Smooth muscle cell (in vitro differentiated cells): ENCODE results near the gene CDR2. TPM values are rescaled to one million over a fixed set of nuclear protein-coding genes. Genes with fewer than 3 reads are reported as not detected.

ENCODE experiments used
- DNase-seq: peaks from one replicate; lab custom pipeline; 2025; ENCODE audit not compliant: unreplicated experiment; lab: John Stamatoyannopoulos, UW
- H2AFZ ChIP-seq: fragments of 200-600 bp; sonication (generic); 2 replicates; pipeline ENCODE4 v1.6.0; 2016; ENCODE audit warnings: antibody characterized with exemption, low read depth, mild to moderate bottlenecking
- H3F3A ChIP-seq: fragments of 200-600 bp; sonication (generic); 2 replicates; pipeline ENCODE4 v1.6.0; 2017; ENCODE audit warnings: antibody characterized with exemption, low read depth
- H3K27ac ChIP-seq: fragments of 200-600 bp; sonication (generic); 2 replicates; pipeline ENCODE4 v1.5.1; 2016; ENCODE audit warnings: low read depth, mild to moderate bottlenecking
- H3K27me3 ChIP-seq: fragments of 200-600 bp; sonication (generic); 2 replicates; pipeline ENCODE4 v1.6.1; 2016; ENCODE audit warnings: low read depth, mild to moderate bottlenecking
- H3K36me3 ChIP-seq: fragments of 200-600 bp; sonication (generic); 2 replicates; pipeline ENCODE4 v1.5.1; 2016; ENCODE audit warnings: low read depth
- H3K4me1 ChIP-seq: fragments of 200-600 bp; sonication (generic); 2 replicates; pipeline ENCODE4 v1.5.1; 2016; ENCODE audit warnings: low read depth
- H3K4me2 ChIP-seq: fragments of 200-600 bp; sonication (generic); 2 replicates; pipeline ENCODE4 v1.6.0; 2016; ENCODE audit warnings: mild to moderate bottlenecking
- H3K4me3 ChIP-seq: fragments of 200-600 bp; sonication (generic); 2 replicates; pipeline ENCODE4 v1.5.1; 2016; ENCODE audit warnings: mild to moderate bottlenecking
- H3K79me2 ChIP-seq: fragments of 200-600 bp; sonication (generic); 2 replicates; pipeline ENCODE4 v1.6.0; 2016; ENCODE audit warnings: low read depth, mild to moderate bottlenecking
- H3K9ac ChIP-seq: fragments of 200-600 bp; sonication (generic); 2 replicates; pipeline ENCODE4 v1.6.0; 2016; ENCODE audit warnings: low read depth
- H3K9me3 ChIP-seq: fragments of 200-600 bp; sonication (generic); replicated peaks from 2 replicates; pipeline ENCODE4 v1.5.1; 2016; ENCODE audit warnings: low read depth
- H4K20me1 ChIP-seq: fragments of 200-600 bp; sonication (generic); 2 replicates; pipeline ENCODE4 v1.6.0; 2016; ENCODE audit warnings: low read depth
- CTCF ChIP-seq: fragments of 200-600 bp; sonication (generic); IDR thresholded peaks from 2 replicates; pipeline ENCODE4 v1.5.1; 2017; ENCODE audit warnings: borderline replicate concordance, mild to moderate bottlenecking, antibody characterized with exemption; ENCODE audit not compliant: insufficient read depth, poor library complexity, severe bottlenecking
- WGBS: methylation state at CpG from one replicate; pipeline ENCODE4 v1.1.7; 2016; ENCODE audit warnings: low lambda C conversion rate; 5-methylcytosine and 5-hydroxymethylcytosine counted together
- polyA plus RNA-seq: library from polyadenylated mRNA; unstranded; fragments of >200 nt; fragmentation: Nextera tagmentation; extraction: Ambion mirVana; gene quantifications from 2 replicates; pipeline ENCODE4 v1.2.1, GENCODE V29; 2016
- total RNA-seq: library from RNA; depleted of rRNA; stranded (reverse); fragments of >200 nt; gene quantifications from 2 replicates; pipeline ENCODE4 v1.2.3, GENCODE V29; 2014

CDR2 gene
- total and polyA plus RNA-seq, 2 experiments from 2014 or later: 47.4 to 67.3 TPM

- no peak overlapping the region for H3K4me2 ChIP-seq
- no peaks in the 10 kb centered on the region for H3K79me2 ChIP-seq
- no peak overlapping the region for H3K4me3 ChIP-seq
- no peaks in the 10 kb centered on the region for H4K20me1 ChIP-seq
- H3K4me1 ChIP-seq: no peaks in the 10 kb centered on the region
- TF ChIP-seq CTCF: no peak
- H3F3A ChIP-seq: peaks cover 3% of the 10 kb centered on the region
- no peaks in the 10 kb centered on the region for H3K9me3 ChIP-seq
- no peaks in the 10 kb centered on the region for H3K27me3 ChIP-seq
- DNase-seq: no peak
- H3K36me3 ChIP-seq: no peaks in the 10 kb centered on the region
- H3K9ac ChIP-seq: no peak overlapping the region
- no peak overlapping the region for H3K27ac ChIP-seq
- no peak overlapping the region for H2AFZ ChIP-seq
Observed at GRCh38 chr16:22381392-22381791, 7.0 kb upstream of the CDR2 start.

GRCh38 chr16:22380529-22380928 is 6.1 kb upstream of the CDR2 start:
- no peak overlapping the region for H3K9ac ChIP-seq
- 92% methylated on average over 1 of the region's 1 CpG for WGBS
- H3K4me3 ChIP-seq: no peak overlapping the region
- H3K79me2 ChIP-seq: no peaks in the 10 kb centered on the region
- H3K27me3 ChIP-seq: no peaks in the 10 kb centered on the region
- no peak overlapping the region for H3K27ac ChIP-seq
- no peaks in the 10 kb centered on the region for H3K36me3 ChIP-seq
- peaks cover 4% of the 10 kb centered on the region for H3F3A ChIP-seq
- no peak overlapping the region for H3K4me2 ChIP-seq
- TF ChIP-seq CTCF: no peak
- no peaks in the 10 kb centered on the region for H3K4me1 ChIP-seq
- no peak for DNase-seq
- H4K20me1 ChIP-seq: no peaks in the 10 kb centered on the region
- H3K9me3 ChIP-seq: no peaks in the 10 kb centered on the region
- no peak overlapping the region for H2AFZ ChIP-seq

GRCh38 chr16:22379656-22380055 is 5.2 kb upstream of the CDR2 start:
- Histone ChIP-seq H3K4me2 (no peak overlapping the region), H2AFZ (no peak overlapping the region), H3F3A (peaks cover 4% of the 10 kb centered on the region), H3K9me3 (no peaks in the 10 kb centered on the region), H3K79me2 (no peaks in the 10 kb centered on the region), H3K27me3 (no peaks in the 10 kb centered on the region), H3K9ac (no peak overlapping the region), H3K36me3 (no peaks in the 10 kb centered on the region), H3K4me3 (no peak overlapping the region), H3K4me1 (peaks cover 3% of the 10 kb centered on the region), H3K27ac (no peak overlapping the region), H4K20me1 (no peaks in the 10 kb centered on the region)
- WGBS: 95% methylated on average over 7 of the region's 7 CpGs
- DNase-seq: no peak
- no peak for TF ChIP-seq CTCF

GRCh38 chr16:22375963-22376640 is 1.7 kb upstream of the CDR2 start:
- Histone ChIP-seq H3K36me3 (no peaks in the 10 kb centered on the region), H3K4me1 (peaks cover 24% of the 10 kb centered on the region), H3K4me3 (no peak overlapping the region), H3K27ac (no peak overlapping the region), H3K9me3 (no peaks in the 10 kb centered on the region), H3K4me2 (no peak overlapping the region), H3F3A (peaks cover 9% of the 10 kb centered on the region), H3K9ac (no peak overlapping the region), H3K27me3 (no peaks in the 10 kb centered on the region), H2AFZ (no peak overlapping the region), H4K20me1 (peaks cover 26% of the 10 kb centered on the region), H3K79me2 (peaks cover 31% of the 10 kb centered on the region)
- no peak for DNase-seq
- TF ChIP-seq CTCF: no peak
- WGBS: 95% methylated on average over 8 of the region's 8 CpGs
